Activated naive CD8-positive, alpha-beta T cell treated with anti-CD3 and anti-CD28 coated beads for 36 hours (primary cell): ENCODE results near the gene MRPS6. TPM values are rescaled to one million over a fixed set of nuclear protein-coding genes. Genes with fewer than 3 reads are reported as not detected.
A peak's percentile ranks its signal among the peaks of the same experiment; 100 is the strongest.

Source experiments
- DNase-seq: peaks from one replicate; pipeline ENCODE4 v3.0.0; 2021
- H3K27ac Mint-ChIP-seq: one replicate; pipeline ENCODE4 v1.8.0; 2022; ENCODE audit warnings: mild to moderate bottlenecking, moderate library complexity, mixed read lengths
- H3K27me3 Mint-ChIP-seq: one replicate; pipeline ENCODE4 v1.8.0; 2022; ENCODE audit warnings: mild to moderate bottlenecking, mixed read lengths
- H3K36me3 Mint-ChIP-seq: one replicate; pipeline ENCODE4 v1.8.0; 2021; ENCODE audit warnings: mild to moderate bottlenecking, mixed read lengths
- H3K4me1 Mint-ChIP-seq: one replicate; pipeline ENCODE4 v1.8.0; 2021; ENCODE audit warnings: mixed read lengths
- H3K4me3 Mint-ChIP-seq: one replicate; pipeline ENCODE4 v1.8.0; 2022; ENCODE audit warnings: mild to moderate bottlenecking, moderate library complexity, mixed read lengths
- H3K9me3 Mint-ChIP-seq: one replicate; pipeline ENCODE4 v1.8.0; 2022; ENCODE audit warnings: mixed read lengths
- total RNA-seq, 2 experiments: library from RNA; stranded (reverse); gene quantifications; one replicate each; pipeline ENCODE4 v1.2.3, GENCODE V29; 2021

The MRPS6 gene
- total RNA-seq, 2 experiments from 2014 or later: 107 to 116 TPM

- Mint-ChIP-seq H3K9me3 (no peaks in the 10 kb centered on the region), H3K27me3 (peaks cover 3% of the 10 kb centered on the region), H3K4me3 (peak overlapping the region; percentile 50), H3K36me3 (peaks cover 69% of the 10 kb centered on the region), H3K4me1 (peaks cover 76% of the 10 kb centered on the region), H3K27ac (peak overlapping the region; percentile 84)
- no peak for DNase-seq
These were observed 4.5 kb downstream of the MRPS6 start for GRCh38 chr21:34077888-34078287.

- DNase-seq: peak; percentile 22
- peak overlapping the region; percentile 84 for H3K27ac Mint-ChIP-seq
- H3K4me1 Mint-ChIP-seq: peaks cover 86% of the 10 kb centered on the region
- peak overlapping the region; percentile 50 for H3K4me3 Mint-ChIP-seq
- no peaks in the 10 kb centered on the region for H3K9me3 Mint-ChIP-seq
- H3K36me3 Mint-ChIP-seq: peaks cover 77% of the 10 kb centered on the region
- peaks cover 3% of the 10 kb centered on the region for H3K27me3 Mint-ChIP-seq
These were observed 5.5 kb downstream of the MRPS6 start for GRCh38 chr21:34078915-34079314.

GRCh38 chr21:34080710-34081109, 7.3 kb downstream of the MRPS6 start:
- peaks cover 84% of the 10 kb centered on the region for H3K4me1 Mint-ChIP-seq
- no peaks in the 10 kb centered on the region for H3K27me3 Mint-ChIP-seq
- no peak overlapping the region for H3K27ac Mint-ChIP-seq
- H3K9me3 Mint-ChIP-seq: no peaks in the 10 kb centered on the region
- no peak overlapping the region for H3K4me3 Mint-ChIP-seq
- DNase-seq: no peak
- peaks cover 69% of the 10 kb centered on the region for H3K36me3 Mint-ChIP-seq

- peaks cover 66% of the 10 kb centered on the region for H3K4me1 Mint-ChIP-seq
- peak overlapping the region; percentile 32 for H3K27ac Mint-ChIP-seq
- no peaks in the 10 kb centered on the region for H3K27me3 Mint-ChIP-seq
- no peak overlapping the region for H3K4me3 Mint-ChIP-seq
- H3K36me3 Mint-ChIP-seq: peaks cover 54% of the 10 kb centered on the region
- H3K9me3 Mint-ChIP-seq: no peaks in the 10 kb centered on the region
- DNase-seq: no peak
These were observed 9.4 kb downstream of the MRPS6 start for GRCh38 chr21:34082769-34083168.

- Mint-ChIP-seq H3K27me3 (no peaks in the 10 kb centered on the region), H3K36me3 (peaks cover 51% of the 10 kb centered on the region), H3K4me1 (peaks cover 60% of the 10 kb centered on the region), H3K9me3 (no peaks in the 10 kb centered on the region), H3K27ac (peak overlapping the region; percentile 13), H3K4me3 (no peak overlapping the region)
- no peak for DNase-seq
These were observed 10.0 kb downstream of the MRPS6 start for GRCh38 chr21:34083357-34083756.

- no peak overlapping the region for H3K27ac Mint-ChIP-seq
- no peak overlapping the region for H3K4me3 Mint-ChIP-seq
- peaks cover 49% of the 10 kb centered on the region for H3K36me3 Mint-ChIP-seq
- DNase-seq: no peak
- no peaks in the 10 kb centered on the region for H3K9me3 Mint-ChIP-seq
- no peaks in the 10 kb centered on the region for H3K27me3 Mint-ChIP-seq
- peaks cover 52% of the 10 kb centered on the region for H3K4me1 Mint-ChIP-seq
These were observed 11.8 kb downstream of the MRPS6 start for GRCh38 chr21:34085129-34085528.

- DNase-seq: no peak
- H3K4me1 Mint-ChIP-seq: peaks cover 48% of the 10 kb centered on the region
- H3K9me3 Mint-ChIP-seq: no peaks in the 10 kb centered on the region
- H3K27me3 Mint-ChIP-seq: no peaks in the 10 kb centered on the region
- no peak overlapping the region for H3K4me3 Mint-ChIP-seq
- peaks cover 40% of the 10 kb centered on the region for H3K36me3 Mint-ChIP-seq
- H3K27ac Mint-ChIP-seq: no peak overlapping the region
These were observed 13.5 kb downstream of the MRPS6 start for GRCh38 chr21:34086887-34087306.

- H3K27ac Mint-ChIP-seq: no peak overlapping the region
These were observed 15.4 kb downstream of the MRPS6 start for GRCh38 chr21:34088752-34089151.

GRCh38 chr21:34091032-34091431, 17.7 kb downstream of the MRPS6 start:
- H3K4me1 Mint-ChIP-seq: peaks cover 42% of the 10 kb centered on the region
- H3K9me3 Mint-ChIP-seq: no peaks in the 10 kb centered on the region
- peaks cover 38% of the 10 kb centered on the region for H3K36me3 Mint-ChIP-seq
- H3K27ac Mint-ChIP-seq: peak overlapping the region; percentile 23
- no peaks in the 10 kb centered on the region for H3K27me3 Mint-ChIP-seq
- H3K4me3 Mint-ChIP-seq: no peak overlapping the region
- DNase-seq: no peak

More at GRCh38 chr21:34088752-34089151, 15.4 kb downstream of the MRPS6 start:
- peaks cover 44% of the 10 kb centered on the region for H3K4me1 Mint-ChIP-seq
- DNase-seq: no peak
- H3K4me3 Mint-ChIP-seq: no peak overlapping the region
- H3K27me3 Mint-ChIP-seq: no peaks in the 10 kb centered on the region
- H3K36me3 Mint-ChIP-seq: peaks cover 24% of the 10 kb centered on the region
- no peaks in the 10 kb centered on the region for H3K9me3 Mint-ChIP-seq

GRCh38 chr21:34091607-34092006, 18.2 kb downstream of the MRPS6 start:
- H3K27ac Mint-ChIP-seq: no peak overlapping the region
- H3K9me3 Mint-ChIP-seq: no peaks in the 10 kb centered on the region
- H3K36me3 Mint-ChIP-seq: peaks cover 44% of the 10 kb centered on the region
- no peak overlapping the region for H3K4me3 Mint-ChIP-seq
- H3K4me1 Mint-ChIP-seq: peaks cover 44% of the 10 kb centered on the region
- no peaks in the 10 kb centered on the region for H3K27me3 Mint-ChIP-seq
- DNase-seq: no peak

- no peak for DNase-seq
These were observed 19.0 kb downstream of the MRPS6 start for GRCh38 chr21:34092262-34092921.

GRCh38 chr21:34093083-34093482, 19.7 kb downstream of the MRPS6 start:
- Mint-ChIP-seq H3K4me3 (no peak overlapping the region), H3K27me3 (no peaks in the 10 kb centered on the region), H3K27ac (no peak overlapping the region), H3K9me3 (no peaks in the 10 kb centered on the region), H3K36me3 (peaks cover 58% of the 10 kb centered on the region), H3K4me1 (peaks cover 58% of the 10 kb centered on the region)
- no peak for DNase-seq

More at GRCh38 chr21:34092262-34092921, 19.0 kb downstream of the MRPS6 start:
- H3K9me3 Mint-ChIP-seq: no peaks in the 10 kb centered on the region
- H3K4me1 Mint-ChIP-seq: peaks cover 52% of the 10 kb centered on the region
- peaks cover 52% of the 10 kb centered on the region for H3K36me3 Mint-ChIP-seq
- H3K4me3 Mint-ChIP-seq: no peak overlapping the region
- H3K27ac Mint-ChIP-seq: peak overlapping the region; percentile 44
- H3K27me3 Mint-ChIP-seq: no peaks in the 10 kb centered on the region

GRCh38 chr21:34094949-34095348, 21.6 kb downstream of the MRPS6 start:
- Mint-ChIP-seq H3K27me3 (no peaks in the 10 kb centered on the region), H3K27ac (no peak overlapping the region), H3K4me1 (peaks cover 64% of the 10 kb centered on the region), H3K4me3 (no peak overlapping the region), H3K36me3 (peaks cover 63% of the 10 kb centered on the region), H3K9me3 (no peaks in the 10 kb centered on the region)
- no peak for DNase-seq

- H3K9me3 Mint-ChIP-seq: no peaks in the 10 kb centered on the region
- no peaks in the 10 kb centered on the region for H3K27me3 Mint-ChIP-seq
- no peak overlapping the region for H3K27ac Mint-ChIP-seq
- H3K4me3 Mint-ChIP-seq: no peak overlapping the region
- peaks cover 79% of the 10 kb centered on the region for H3K36me3 Mint-ChIP-seq
- DNase-seq: no peak
- H3K4me1 Mint-ChIP-seq: peaks cover 73% of the 10 kb centered on the region
These were observed 24.1 kb downstream of the MRPS6 start for GRCh38 chr21:34097442-34097841.

GRCh38 chr21:34100337-34100736, 27.0 kb downstream of the MRPS6 start:
- peaks cover 90% of the 10 kb centered on the region for H3K36me3 Mint-ChIP-seq

GRCh38 chr21:34100790-34101189, 27.4 kb downstream of the MRPS6 start:
- no peak for DNase-seq
- H3K36me3 Mint-ChIP-seq: peaks cover 90% of the 10 kb centered on the region
- no peaks in the 10 kb centered on the region for H3K9me3 Mint-ChIP-seq
- H3K27me3 Mint-ChIP-seq: no peaks in the 10 kb centered on the region
- H3K4me1 Mint-ChIP-seq: peaks cover 77% of the 10 kb centered on the region
- H3K27ac Mint-ChIP-seq: no peak overlapping the region
- no peak overlapping the region for H3K4me3 Mint-ChIP-seq

More at GRCh38 chr21:34100337-34100736, 27.0 kb downstream of the MRPS6 start:
- no peak overlapping the region for H3K27ac Mint-ChIP-seq
- H3K4me1 Mint-ChIP-seq: peaks cover 73% of the 10 kb centered on the region
- no peak for DNase-seq
- no peak overlapping the region for H3K4me3 Mint-ChIP-seq
- no peaks in the 10 kb centered on the region for H3K9me3 Mint-ChIP-seq
- no peaks in the 10 kb centered on the region for H3K27me3 Mint-ChIP-seq
